GM18519 (cell line): Measurements from ENCODE around the gene C20orf141.

Experiments used
- ATAC-seq: cut with Tn5 transposase; IDR thresholded peaks from one replicate; pipeline ENCODE4 v1.9.1; 2021; ENCODE audit warnings: mild to moderate bottlenecking, moderate library complexity; ENCODE audit not compliant: unreplicated experiment, low FRiP score

Gene C20orf141

DNA sequence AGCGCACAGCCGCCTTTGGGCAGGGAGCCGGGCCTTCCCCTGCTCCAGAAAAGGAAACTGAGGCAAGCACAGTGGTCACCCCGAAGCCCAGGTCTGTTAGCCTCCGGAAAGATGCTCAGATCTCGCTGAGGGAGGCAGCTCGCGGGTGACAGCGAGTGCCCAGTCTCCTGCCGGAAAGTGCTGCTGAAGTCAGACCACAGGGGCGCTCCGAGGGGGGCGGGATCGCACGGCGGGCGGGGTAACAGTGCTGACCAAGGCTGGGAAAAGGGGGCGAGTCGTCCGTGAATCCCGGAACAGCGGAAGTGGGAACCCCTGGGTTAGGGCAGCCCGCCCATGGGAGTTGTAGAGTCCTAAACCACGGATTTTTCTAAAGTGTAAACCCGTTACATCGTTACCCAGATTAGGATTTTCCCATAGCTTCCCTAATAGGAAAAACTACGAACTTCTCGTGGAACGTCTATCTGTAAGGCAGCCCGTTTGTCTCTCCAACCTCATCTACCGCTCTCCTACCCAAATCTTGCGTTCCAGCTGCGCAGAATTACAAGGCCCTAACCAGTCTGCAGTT is 26.3 kb downstream of the C20orf141 start:
- ATAC-seq: peak; percentile 28

DNA sequence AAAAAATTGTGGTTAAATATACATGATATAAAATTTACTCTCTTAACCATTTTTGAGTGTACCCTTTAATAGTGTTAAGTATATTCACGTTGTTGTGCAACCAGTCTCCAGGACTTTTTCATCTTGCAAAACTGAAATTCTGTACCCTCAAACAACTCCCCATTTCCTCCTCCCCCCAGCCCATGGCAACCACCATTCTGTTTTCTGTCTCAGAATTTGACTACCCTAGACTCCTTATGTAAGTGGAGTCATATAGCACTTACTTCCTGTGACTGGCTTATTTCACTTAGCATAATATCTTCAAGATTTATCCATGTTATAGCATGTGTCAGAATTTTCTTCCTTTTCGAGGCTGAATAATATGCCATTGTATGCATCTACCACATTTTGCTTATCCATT is 30.8 kb downstream of the C20orf141 start:
- no peak for ATAC-seq

DNA sequence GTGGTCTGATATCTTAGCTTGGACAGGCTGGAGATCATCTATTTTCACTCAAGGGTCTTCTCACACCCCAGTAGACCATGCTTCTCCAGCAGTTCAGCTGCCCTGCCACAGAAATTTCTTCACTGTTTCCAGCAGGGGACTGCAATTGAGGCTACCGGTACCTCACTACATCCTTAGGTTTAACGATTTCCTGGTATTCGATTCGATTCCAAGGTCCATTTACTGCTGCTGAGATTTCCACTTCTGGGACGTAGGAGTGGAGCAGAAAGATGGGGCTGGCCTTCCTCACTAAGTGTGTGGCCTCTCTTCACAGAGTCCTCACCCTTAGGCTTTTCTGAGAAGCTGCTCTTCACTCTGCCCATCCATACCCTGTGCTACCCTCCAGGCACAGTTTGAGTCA is 31.9 kb downstream of the C20orf141 start:
- ATAC-seq: no peak

DNA sequence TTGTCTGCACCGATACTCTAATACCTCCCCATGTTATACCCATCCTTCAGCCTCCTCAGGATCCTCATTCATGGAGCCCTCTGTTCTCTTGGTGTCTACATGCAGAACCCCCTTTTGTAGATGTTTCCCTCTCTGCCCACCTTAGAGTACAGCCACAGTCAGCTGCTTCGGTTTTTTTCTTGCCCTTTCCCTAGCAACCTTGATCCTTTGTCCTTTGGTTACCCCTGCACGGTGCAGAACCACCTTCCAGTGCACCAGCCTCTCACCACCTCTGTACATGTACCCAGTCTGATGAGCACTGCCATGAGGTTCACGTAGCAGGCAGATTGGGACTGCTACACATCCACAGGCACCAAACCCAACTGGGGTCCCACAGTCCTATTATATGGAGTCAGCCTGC is 33.0 kb downstream of the C20orf141 start:
- ATAC-seq: no peak

DNA sequence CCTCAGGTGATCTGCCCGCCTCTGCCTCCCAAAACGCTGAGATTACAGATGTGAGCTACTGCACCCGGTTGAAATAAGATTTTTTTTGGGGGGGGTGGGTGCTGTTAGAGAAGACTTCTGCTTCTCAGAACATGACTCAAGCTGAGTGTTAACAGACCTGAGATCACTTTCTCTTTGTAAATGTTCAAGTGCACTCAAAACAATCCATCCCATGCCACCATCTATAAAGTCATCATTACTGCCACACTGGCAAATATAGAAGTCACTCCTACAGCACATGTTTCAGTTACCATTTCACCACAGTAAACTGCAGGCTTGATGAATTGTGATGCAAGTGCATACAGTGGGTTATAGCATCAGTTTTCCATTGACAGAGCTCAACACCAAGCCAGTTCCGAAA is 34.7 kb downstream of the C20orf141 start:
- no peak for ATAC-seq

DNA sequence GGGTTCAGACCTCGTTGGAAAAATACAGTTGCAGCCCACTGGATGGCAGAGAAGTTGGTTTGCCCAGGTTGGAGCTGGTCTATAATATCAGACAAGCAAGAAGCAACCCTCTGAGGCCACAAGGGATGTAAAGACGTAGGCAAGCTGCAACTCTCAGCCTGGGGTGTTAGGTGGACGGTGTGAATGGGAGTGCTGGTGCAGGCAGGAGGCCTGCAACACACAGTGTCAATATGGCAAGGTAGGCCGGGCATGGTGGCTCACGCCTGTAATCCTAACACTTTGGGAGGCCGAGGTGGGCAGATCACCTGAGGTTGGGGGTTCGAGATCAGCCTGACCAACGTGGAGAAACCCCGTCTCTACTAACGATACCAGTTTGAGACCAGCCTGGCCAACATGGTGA is 36.3 kb downstream of the C20orf141 start:
- no peak for ATAC-seq

DNA sequence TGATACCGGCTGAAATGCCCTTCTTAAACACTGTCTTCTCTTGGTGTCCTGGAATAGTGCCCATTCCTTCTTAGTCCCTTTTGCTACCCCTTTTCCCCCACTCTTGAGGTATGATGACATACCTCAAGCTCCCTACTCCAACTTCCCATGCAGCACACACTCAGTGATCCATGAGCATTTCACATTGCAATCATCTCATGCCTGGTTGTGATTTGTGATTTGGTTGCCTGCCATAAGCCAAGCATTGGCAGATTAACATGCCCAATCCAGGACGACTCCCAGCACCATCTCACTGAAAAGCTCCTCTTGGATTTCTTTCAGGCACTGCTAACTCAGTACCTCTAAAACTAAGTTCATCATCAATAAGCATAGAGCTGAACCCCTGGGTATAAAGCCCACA is 43.8 kb downstream of the C20orf141 start:
- ATAC-seq: no peak

DNA sequence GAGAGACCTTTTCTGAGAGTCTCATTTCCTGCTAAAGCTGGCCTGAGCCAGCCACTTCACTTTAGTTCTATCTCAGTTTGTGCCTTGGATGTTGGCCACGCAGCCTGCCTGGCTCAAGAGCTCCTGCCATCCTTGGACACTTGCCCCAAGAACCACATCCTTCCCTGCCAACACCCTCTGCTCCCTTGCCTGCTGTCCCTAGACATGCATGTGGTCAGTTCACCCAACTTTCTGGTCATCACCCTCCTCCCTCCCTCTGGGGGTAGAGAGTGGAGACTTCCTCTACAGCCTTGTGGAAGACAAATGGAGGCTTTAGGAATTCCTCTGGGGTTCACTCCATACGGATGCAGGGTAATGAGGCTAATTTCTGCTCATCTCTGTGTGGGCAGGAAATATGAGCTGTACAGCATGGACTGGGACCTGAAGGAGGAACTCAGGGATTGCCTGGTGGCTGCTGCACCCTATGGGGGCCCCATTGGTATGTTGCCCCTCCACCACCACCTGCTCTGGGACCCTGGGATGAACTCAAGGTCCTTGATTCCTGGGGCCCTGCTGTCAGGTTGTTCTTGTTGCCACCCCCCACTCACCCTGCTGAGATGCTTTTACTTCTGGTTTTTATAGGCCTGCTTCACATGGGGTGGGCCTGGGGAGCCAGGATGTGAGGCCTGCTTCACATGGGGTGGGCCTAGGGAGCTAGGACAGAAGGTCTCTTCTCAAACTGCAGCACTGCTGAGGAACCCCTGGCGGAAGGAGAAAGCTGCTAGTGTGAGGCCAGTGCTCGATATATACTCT is 44.7 kb downstream of the C20orf141 start:
- no peak for ATAC-seq

DNA sequence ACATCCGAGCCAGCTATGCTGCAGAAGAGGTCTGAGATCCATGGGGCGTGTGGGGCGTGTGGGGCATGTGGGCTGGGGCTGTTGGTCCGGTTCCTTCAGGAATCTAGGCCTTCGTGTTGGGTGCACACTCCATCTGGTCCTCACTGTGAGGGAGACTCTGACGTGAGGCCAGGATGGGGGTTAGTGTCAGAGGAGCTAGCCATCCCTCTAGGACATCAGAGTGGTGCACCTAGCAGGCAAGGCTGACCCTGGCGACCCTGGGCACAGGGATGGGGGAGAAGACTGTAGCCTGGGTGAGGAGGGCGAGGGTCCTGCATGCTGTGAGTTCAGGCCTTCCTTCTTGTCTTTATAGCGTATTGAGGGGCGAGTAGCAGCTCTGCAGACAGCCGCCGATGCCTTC is 49.8 kb downstream of the C20orf141 start:
- ATAC-seq: no peak

DNA sequence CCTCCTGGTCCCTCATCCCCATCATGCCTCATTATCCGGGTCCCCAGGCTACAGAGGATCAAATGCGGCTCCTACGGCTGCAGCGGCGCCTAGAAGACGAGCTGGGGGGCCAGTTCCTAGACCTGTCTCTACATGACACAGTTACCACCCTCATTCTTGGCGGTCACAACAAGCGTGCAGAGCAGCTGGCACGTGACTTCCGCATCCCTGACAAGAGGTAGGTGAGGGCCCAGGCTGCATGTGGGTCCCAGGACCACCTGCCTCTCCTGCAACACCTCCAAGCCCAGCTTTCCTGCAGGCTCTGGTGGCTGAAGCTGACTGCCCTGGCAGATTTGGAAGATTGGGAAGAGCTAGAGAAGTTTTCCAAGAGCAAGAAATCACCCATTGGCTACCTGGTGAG is 50.3 kb downstream of the C20orf141 start:
- ATAC-seq: no peak
